HG03039 (cell line): ENCODE results near the gene PLEKHM2.

Source experiments
- ATAC-seq: cut with Tn5 transposase; IDR thresholded peaks from one replicate; pipeline ENCODE4 v1.9.1; 2021; ENCODE audit warnings: mild to moderate bottlenecking, moderate library complexity; ENCODE audit not compliant: unreplicated experiment

Gene PLEKHM2

DNA sequence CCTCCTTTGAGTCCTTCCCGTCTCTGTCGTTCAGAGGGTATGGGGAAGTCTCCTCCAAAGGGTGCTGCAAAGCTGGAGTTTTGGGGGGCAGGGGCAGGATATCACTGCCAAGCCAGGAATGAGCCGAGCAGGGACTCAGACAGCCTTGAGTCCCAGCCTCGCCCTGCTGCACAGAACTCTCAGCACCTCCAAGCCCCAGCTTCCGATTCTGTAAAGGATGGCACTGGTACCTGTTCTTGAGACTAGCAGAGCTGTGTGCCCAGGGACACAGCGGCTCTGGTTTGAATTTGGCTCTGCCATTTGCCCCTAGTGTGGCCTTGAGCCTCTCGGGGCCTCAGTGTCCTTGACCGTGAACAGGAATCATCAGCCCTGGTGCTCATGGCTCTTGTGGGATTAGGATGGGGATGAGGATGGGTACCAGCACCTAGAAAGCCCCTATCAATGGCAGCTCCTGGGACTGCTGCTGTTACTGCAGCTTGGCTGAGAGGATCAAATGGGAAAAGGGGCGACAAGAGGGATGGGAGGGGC is 73.0 kb downstream of the PLEKHM2 start:
- no peak for ATAC-seq

DNA sequence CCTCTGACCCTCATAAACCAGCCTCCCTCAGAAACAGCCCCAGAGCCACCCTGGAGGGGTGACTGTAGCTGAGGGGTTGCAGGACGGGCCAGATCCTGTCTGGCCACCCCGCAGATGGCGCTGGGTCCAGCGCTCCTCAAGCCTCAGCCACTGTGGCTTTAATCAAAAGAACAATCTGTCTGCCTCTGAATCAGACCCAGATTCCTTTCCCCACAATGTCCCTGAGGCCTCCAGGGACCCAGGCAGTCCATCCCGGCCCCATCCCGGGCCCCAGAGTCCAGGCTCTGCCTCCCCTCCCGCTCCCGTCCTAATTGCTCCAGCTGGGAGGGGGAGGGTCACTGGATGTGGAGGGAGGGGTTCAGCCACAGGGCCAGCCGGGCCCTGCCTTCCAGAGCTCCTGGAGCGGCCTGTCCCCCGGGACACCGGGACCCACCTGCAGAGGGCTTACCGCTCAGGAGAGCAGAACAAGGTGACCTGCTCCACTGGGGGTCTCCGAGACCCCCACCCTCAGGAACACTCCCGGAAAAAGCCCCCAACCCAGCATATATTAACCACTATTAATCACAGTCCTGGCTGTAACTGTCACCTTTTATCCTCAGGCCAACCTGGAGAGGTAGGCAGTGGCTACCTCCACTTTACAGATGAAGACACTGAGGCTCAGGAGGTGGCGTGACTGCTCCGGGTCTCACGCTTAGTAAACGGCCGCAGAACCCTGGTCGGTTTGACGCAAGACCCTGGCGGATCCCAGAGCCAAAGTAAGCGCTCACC is 73.6 kb downstream of the PLEKHM2 start:
- ATAC-seq = no peak

DNA sequence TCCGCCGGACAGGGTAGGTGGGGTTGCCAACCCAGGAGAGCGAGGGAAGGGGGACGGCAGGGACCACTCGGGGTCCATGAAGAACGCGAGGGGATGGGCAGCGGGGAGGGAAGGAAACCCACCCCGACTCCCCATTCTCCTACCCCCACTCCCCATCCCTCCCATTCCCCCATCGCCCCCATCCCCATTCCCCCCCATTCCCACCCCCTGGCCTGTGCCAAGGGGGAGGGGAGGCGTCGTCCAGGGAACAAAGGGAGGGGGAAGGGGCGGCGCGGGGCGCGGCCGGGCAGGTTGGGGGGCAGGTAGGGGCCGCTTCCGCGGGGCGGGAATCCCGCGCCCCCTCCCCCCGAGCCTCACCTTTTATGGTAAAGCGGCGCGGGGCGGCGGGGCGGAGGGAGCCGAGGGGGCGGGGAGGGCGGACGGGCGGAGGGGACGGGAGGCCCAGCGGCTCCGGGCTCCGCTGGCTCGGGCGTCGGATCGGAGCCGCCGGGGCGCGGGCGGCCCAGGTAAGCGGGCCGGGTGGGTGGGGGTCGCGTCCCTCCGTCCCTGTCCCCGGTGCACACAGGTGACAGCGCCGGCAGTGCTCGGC is 74.3 kb downstream of the PLEKHM2 start, which contains the start of gene FBLIM1:
Gene FBLIM1 (plus strand): TSS at position 453 of the 589 bp plus-strand sequence. CDS start 6,189 bp downstream, outside the sequence.
- no peak for ATAC-seq

DNA sequence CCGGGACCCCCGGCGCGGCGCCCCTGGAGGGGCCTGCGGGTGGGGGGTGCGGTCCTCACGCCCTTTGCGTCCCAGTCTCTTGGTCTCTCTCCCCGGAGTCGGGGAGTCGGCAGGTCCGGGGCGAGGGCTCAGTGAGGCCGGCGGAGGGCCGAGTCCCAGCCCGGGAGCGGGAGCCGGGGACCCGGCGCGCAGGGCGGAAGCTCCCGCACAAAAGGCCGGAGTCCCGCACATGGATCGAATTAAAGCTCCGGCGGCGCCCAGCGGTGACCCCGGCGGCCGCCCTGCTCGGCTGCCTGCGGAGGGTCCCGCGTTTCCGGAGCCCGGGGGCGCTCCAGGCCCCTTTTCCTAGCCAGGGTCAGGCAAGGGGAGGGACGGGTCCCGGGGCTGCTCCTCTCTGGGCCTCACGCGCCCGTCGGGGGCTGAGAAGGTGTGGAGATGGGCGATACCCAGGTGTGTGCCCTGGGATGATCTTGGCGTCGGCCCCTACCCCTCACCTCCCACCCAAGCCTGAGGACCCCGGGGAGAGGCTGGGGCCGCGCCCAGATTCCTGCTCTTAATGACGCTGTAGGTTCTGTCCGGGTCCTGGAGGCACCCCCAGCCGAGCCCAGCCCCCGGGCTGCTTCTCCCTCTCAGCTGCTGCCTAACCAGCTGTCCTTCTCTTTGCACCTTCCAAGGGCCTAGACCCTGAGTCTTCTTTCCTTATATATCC is 75.0 kb downstream of the PLEKHM2 start:
- no peak for ATAC-seq

DNA sequence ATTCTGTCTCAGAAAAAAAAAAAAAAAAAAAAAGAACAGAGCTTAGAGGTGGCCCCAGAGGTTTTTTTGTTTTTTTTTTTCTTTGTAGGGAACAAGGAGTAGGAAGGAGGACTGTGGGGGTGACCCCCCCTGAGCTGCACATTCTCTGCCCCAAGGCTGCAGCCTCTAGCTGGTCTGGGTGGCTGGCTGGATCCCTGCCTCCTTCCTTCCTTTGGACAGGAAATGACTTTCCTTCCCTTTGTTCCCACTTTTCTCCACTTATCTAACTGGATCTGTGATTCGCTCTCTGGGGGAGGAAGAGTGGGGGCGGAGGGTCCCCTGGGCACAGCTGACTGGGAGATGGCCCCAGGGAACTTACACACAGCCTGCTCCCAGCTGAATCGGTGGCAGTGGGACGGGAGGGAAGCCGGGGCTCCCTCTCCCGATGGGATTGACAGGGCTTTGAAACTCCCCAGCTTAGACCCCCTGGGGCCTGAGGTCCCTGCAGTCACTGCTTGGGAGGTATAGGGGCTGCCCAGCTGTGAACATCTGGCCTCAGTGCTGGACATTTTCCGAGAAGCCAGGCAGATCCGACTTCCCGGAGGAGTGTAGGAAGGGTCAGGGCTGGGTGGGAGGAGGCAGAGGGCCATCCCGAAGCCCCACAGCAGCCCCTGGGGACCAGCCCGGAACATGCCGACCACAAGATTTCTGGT is 76.5 kb downstream of the PLEKHM2 start:
- no peak for ATAC-seq

DNA sequence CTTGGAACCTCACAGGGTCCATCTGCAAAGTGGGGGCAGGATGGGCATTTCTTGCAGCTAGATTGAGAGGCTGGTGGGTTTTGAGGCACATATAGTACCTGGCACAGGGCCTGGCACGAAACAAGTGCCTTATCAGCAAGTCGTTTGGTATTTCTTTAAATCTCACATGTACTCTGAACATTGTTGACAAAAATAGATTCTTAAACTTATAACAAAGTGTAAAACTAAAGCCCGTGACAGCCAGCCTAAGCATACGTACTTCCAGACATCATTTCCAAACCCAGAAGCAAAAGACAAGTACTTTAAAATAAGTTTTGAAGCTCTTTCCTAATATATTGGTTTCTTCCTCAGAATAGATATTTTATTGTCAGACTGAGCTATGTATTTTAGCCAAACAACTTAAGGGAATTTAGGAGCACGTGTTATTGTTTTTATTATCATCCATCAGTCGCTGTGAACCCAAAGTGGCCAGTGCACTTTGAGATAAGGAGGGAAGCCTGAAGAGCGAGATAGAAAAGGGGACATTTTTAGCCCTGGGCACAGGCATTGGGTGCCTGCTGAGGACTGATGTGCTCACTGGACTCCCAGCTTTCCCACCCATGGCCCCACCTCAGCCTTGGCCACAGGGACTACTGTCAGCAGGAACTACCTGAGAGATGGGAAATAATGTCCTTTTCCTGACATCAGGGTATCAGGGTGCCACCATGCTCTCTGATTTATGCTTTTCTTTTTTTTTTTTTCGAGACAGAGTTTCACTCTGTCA is 77.4 kb downstream of the PLEKHM2 start:
- ATAC-seq = no peak

DNA sequence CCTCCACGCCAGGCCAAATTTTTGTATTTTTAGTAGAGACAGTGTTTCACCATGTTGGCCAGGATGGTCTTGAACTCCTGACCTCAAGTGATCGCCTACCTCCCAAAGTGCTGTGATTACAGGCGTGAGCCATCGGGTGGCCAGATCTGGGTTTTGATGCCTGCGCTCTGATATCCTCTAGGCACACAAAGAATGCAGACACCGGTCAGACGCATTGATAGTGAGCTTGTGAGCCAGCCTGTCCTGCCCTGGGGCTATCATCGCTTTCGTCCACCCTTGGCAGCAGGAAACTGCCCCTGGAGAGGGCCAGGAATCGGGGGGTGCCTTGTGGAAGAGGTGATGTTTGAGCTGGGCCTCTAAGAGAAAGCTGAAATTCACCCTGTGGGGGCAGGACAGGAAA is 78.4 kb downstream of the PLEKHM2 start:
- no peak for ATAC-seq

DNA sequence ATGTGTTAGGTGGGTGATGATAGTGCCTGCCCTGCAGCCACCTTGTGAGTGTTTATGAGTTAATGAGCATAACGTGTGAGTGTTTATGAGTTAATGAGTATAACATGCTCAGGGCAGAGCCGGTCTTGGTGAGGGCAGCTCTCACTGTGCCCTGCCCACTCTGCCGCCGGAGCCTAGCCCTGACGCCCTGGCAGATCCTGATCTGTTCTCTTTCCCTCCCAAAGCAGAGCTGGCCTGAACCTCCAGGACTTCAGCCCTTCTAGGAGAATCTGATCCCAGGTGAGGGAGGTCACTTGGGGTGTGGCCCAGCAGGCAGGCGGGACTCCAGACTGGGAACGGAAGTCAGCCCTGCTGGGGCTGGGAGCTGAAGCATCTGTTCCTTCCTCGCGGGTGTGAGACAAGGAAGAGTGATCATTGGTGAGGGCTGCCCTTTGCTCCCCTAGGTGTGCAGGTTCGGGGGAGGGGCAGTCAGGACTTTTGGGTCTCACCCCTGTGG is 80.2 kb downstream of the PLEKHM2 start:
- no peak for ATAC-seq

DNA sequence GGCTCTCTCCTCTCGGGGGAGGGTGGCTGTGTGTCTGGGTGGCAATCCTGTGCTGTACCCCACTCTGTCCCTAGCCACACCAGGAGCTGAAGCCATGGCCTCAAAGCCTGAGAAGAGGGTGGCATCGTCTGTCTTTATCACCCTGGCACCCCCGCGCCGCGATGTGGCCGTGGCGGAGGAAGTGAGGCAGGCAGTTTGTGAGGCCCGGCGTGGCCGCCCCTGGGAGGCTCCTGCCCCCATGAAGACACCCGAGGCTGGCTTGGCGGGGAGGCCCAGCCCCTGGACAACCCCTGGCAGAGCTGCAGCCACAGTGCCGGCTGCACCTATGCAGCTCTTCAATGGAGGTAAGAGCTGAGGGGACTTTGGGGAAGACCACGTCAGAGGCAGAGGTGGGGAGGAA is 80.8 kb downstream of the PLEKHM2 start:
- ATAC-seq = no peak

DNA sequence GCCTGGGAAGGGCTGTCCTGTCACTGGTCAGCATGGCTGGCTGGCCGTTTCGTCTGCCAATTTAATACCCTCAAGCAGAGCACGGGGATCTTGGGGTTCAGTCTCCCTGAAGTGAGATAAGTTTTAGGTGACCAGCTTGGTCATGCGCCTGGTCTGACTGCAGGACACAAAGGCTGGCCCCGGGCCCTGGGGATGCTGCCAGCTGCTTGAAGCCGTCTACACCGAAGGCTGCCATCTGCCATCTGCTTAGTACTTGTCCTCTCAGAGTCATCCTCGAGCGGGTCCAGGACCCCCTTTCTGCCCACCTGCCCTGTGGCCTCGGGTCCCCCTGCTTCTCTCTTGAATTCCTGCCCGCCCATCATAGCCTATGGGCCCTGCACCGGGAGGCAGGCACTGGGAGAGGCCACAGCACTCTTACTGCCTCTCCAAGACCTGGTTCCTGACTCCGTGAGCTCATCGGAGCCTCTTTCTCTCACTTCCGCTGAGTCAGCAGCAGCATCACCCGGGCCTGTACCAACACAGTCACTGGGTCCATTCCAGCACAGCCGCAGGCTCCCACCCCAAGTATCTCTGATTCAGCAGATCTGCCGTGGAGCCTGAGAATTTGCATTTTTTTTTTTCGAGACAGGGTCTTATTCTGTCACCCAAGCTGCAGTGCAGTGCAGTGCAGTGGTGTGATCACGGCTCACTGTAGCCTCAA is 81.5 kb downstream of the PLEKHM2 start:
- ATAC-seq = no peak

DNA sequence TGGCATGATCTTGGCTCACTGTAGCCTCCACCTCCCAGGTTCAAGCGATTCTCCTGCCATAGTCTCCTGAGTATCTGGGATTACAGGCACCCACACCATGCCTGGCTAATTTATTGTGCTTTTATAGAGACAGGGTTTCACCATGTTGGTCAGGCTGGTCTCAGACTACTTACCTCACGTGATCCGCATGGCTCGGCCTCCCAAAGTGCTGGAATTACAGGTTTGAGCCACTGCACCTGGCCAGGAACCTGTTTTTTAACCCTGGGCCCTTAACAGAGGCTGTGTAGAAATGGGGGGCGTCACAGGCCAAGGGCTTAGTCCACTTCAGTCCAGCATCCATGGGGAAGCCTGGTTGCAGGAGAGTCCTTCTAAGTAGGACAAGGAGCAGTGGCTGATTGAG is 83.8 kb downstream of the PLEKHM2 start:
- no peak for ATAC-seq

DNA sequence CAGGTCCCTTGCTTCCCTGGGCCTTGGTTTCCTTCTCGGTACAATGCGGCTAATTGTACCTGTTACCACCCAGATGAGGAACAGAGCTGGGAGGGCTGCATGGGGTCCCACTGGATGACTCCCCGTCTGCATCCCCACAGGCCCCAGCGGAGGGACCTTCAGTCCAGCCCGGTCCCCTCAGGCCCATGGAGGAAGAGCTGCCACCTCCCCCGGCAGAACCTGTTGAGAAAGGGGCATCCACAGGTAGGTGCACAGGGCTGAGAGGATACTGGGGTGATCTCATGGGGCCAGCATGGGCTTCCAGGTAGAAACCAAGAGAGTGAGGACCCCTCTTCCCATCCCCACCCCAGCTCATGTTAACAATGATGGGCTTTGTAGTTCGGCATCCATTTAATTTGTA is 84.3 kb downstream of the PLEKHM2 start:
- no peak for ATAC-seq

DNA sequence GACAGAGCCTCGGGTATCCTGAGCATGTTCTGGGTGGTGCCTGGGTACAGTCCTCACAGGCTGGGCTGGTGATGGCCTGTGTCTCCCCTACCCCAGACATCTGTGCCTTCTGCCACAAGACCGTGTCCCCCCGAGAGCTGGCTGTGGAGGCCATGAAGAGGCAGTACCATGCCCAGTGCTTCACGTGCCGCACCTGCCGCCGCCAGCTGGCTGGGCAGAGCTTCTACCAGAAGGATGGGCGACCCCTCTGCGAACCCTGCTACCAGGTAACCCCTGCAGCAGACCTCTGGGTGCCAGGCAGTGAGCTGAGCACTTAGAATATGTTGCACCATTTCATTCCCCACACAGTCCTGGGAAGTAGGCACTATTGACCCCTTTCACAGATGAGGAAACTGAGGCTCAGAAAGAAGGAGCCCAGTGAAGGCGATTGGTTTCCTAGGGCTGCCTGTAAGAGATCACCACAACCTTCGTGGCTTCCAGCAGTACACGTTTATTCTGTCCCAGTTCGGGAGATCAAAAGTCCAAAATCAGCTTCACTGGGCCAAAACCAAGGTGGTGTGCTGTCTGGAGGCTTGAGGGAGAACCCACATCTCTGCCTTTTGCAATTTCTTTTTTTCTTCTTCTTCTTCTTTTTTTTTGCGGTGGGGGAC is 86.3 kb downstream of the PLEKHM2 start:
- no peak for ATAC-seq

DNA sequence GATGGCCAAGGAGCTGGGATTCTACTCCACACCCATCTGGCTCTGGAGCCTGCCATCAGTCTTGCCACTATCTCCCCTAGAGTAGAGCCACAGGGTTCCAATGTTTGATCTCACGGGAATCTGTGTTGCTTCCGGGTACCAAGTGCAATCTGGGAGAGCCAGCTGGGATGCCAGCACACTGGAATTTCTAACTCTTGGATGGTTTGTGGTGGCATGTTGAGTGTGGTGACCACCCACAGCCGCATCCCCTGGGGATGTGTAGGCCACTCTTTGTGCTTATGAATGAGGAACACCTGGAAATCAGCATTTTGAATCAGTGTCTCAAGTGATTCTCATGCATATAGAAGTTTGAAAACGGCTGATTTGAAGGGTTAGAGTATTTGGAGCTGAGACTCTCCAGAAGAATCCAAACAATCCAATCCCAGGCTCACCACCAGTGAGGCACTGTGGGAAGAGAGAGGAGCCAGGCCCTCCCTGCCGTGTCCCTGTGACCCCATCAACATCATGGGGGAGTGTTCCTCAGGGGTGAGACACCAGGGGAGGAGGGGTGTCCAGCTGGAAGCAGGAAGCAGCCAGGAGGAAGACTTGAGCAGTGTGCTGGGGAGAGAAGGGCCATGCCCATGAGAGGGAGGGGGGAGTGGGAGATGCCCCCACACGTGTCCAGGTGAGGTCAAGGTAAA is 87.9 kb downstream of the PLEKHM2 start:
- ATAC-seq = no peak

DNA sequence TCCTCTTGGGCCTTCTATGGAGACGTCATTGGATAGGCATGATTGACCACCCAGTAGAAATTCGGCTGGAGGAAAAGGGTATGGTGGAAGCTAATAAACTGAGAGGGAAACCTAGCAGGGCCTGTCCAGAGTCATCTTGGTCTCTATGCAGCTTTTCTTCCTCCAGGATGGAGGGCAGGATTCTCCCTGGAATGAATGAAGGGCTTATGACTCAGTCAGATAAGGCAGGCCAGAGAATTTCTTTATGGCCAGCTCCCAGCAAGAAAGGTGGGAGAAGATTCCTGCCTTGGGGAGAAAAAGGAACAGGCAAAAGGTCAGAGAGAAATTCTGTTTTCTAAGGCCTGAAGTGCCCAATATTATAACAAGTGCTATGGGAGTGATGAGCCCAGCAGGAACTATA is 91.6 kb downstream of the PLEKHM2 start:
- ATAC-seq = no peak

DNA sequence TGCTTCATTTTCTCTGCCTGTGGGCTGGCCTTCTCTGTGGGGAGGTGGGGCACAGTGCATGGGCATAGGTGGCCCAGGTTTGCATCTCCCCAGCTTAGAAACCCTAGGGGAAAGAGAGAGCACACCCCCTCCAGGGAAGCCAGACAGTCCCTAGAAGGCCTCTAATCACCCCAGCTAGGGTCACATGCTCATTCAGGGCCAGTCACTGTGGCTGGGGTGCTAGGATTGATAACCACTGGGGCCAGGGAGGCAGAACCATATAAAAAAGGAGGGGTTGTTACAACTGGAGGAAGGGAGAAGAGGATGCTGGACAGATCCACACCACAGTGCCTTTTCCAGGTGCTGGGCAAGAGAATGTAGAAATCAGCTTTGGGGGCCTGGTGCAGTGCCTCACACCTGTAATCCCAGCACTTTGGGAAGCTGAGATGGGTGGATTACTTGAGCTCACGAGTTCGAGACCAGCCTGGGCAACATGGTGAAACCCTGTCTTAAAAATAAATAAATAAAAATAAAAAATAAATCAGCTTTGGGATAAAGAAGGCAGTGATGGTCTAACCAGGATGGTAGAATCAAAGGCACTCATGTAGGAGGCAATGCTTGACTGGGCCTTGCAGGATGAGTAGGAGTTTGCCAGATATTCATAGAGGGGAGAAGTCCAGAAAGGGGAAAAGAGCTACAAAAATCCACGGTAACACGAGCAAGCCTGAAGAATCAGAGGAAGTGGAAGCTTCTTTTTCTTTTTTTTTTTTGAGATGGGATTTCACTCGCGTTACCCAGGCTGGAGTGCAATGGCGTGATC is 94.0 kb downstream of the PLEKHM2 start:
- no peak for ATAC-seq
